Neural progenitor cell (in vitro differentiated cells): ENCODE measurements around the gene CEP170. TPM values are rescaled to one million over a fixed set of nuclear protein-coding genes. Genes with fewer than 3 reads are reported as not detected.

ENCODE experiments used
- DNase-seq: peaks from one replicate; pipeline ENCODE4 v3.0.0-alpha.2; 2016; ENCODE audit warnings: low spot score
- H2AFZ ChIP-seq: fragments of 200-600 bp; sonication (generic); replicated peaks from 2 replicates; pipeline ENCODE4 v1.6.1; 2016; ENCODE audit warnings: antibody characterized with exemption
- H3F3A ChIP-seq: fragments of 200-600 bp; sonication (generic); 2 replicates; pipeline ENCODE4 v1.6.1; 2016; ENCODE audit warnings: antibody characterized with exemption, low read depth
- H3K27ac ChIP-seq: fragments of 200-600 bp; sonication (generic); 2 replicates; pipeline ENCODE4 v1.5.1; 2016; ENCODE audit warnings: mild to moderate bottlenecking
- H3K27me3 ChIP-seq: fragments of 200-600 bp; sonication (generic); 2 replicates; pipeline ENCODE4 v1.6.1; 2016; ENCODE audit warnings: mild to moderate bottlenecking, moderate library complexity
- H3K36me3 ChIP-seq: fragments of 200-600 bp; sonication (generic); 2 replicates; pipeline ENCODE4 v1.5.1; 2016
- H3K4me1 ChIP-seq: fragments of 200-600 bp; sonication (generic); 2 replicates; pipeline ENCODE4 v1.6.1; 2016; ENCODE audit warnings: mixed run types
- H3K4me2 ChIP-seq: fragments of 200-600 bp; sonication (generic); 2 replicates; pipeline ENCODE4 v1.6.1; 2016
- H3K4me3 ChIP-seq: fragments of 200-600 bp; sonication (generic); 2 replicates; pipeline ENCODE4 v1.5.1; 2016
- H3K79me2 ChIP-seq: fragments of 200-600 bp; sonication (generic); 2 replicates; pipeline ENCODE4 v1.6.1; 2016; ENCODE audit warnings: low read depth
- H3K9ac ChIP-seq: fragments of 200-600 bp; sonication (generic); 2 replicates; pipeline ENCODE4 v1.6.1; 2016
- H3K9me3 ChIP-seq: fragments of 200-600 bp; sonication (generic); 2 replicates; pipeline ENCODE4 v1.5.1; 2016; ENCODE audit warnings: low read depth
- H4K20me1 ChIP-seq: fragments of 200-600 bp; sonication (generic); 2 replicates; pipeline ENCODE4 v1.6.1; 2016; ENCODE audit warnings: low read depth
- H3K27ac Mint-ChIP-seq: 3 replicates; pipeline ENCODE4 v1.8.0; 2021; ENCODE audit warnings: mixed read lengths
- H3K27me3 Mint-ChIP-seq: 2 replicates; pipeline ENCODE4 v1.8.0; 2022; ENCODE audit warnings: low read depth, mild to moderate bottlenecking, inconsistent platforms, moderate library complexity, mixed read lengths; ENCODE audit not compliant: insufficient read depth
- H3K36me3 Mint-ChIP-seq: 3 replicates; pipeline ENCODE4 v1.8.0; 2021; ENCODE audit warnings: mixed read lengths
- H3K4me1 Mint-ChIP-seq: 3 replicates; pipeline ENCODE4 v1.8.0; 2021; ENCODE audit warnings: mixed read lengths
- H3K4me3 Mint-ChIP-seq: 3 replicates; pipeline ENCODE4 v1.8.0; 2021; ENCODE audit warnings: mild to moderate bottlenecking, moderate library complexity, mixed read lengths
- H3K9me3 Mint-ChIP-seq: 3 replicates; pipeline ENCODE4 v1.8.0; 2020; ENCODE audit warnings: mixed read lengths
- CTCF ChIP-seq: fragments of 200-600 bp; sonication (generic); IDR thresholded peaks from 2 replicates; pipeline ENCODE4 v1.5.1; 2017; ENCODE audit warnings: antibody characterized with exemption, mild to moderate bottlenecking
- EZH2 ChIP-seq: fragments of 200-600 bp; sonication (generic); IDR thresholded peaks from 2 replicates; pipeline ENCODE4 v1.6.1; 2017; ENCODE audit warnings: antibody characterized with exemption, mild to moderate bottlenecking, moderate library complexity
- EZH2phosphoT487 ChIP-seq: fragments of 200-600 bp; sonication (generic); IDR thresholded peaks from 2 replicates; pipeline ENCODE4 v1.6.1; 2017; ENCODE audit warnings: antibody characterized with exemption
- total RNA-seq: library from RNA; depleted of rRNA; stranded (reverse); fragments of >200 nt; gene quantifications from 2 replicates; pipeline ENCODE4 v1.2.3, GENCODE V29; 2015; ENCODE audit warnings: low replicate concordance

CEP170 gene
- total RNA-seq, 1 donor from 2014 or later: 126 TPM

DNA sequence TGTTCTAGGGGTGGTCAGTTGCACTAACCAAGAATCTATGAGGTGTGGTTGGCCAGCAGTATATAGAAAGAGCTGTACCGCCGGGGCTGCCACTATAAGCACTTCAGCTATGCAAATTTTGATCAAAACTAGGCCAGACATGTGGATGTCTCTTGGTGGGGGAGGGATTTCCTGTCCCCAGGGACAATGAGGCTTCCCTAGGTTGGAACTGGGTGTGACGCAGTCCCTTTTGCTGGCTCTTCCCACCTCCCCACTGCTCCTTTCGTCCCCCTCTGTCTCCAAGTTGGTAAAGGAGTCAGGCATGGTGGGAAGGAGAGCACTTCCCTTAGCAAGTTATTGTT lies 14.3 kb upstream of the CEP170 start:
- H3K4me2 ChIP-seq: no peak overlapping the region
- H3K4me1 Mint-ChIP-seq: peaks cover 7% of the 10 kb centered on the region
- TF ChIP-seq CTCF (no peak), EZH2 (no peak), EZH2phosphoT487 (no peak)
- H3K4me3 ChIP-seq: no peak overlapping the region
- no peak overlapping the region for H3K4me3 Mint-ChIP-seq
- H3K36me3 ChIP-seq: no peaks in the 10 kb centered on the region
- no peaks in the 10 kb centered on the region for H3K9me3 ChIP-seq
- H3K27ac ChIP-seq: no peak overlapping the region
- H3F3A ChIP-seq: no peaks in the 10 kb centered on the region
- no peak overlapping the region for H2AFZ ChIP-seq
- peaks cover 4% of the 10 kb centered on the region for H3K4me1 ChIP-seq
- H3K27me3 Mint-ChIP-seq: no peaks in the 10 kb centered on the region
- no peaks in the 10 kb centered on the region for H3K9me3 Mint-ChIP-seq
- H3K9ac ChIP-seq: no peak overlapping the region
- no peaks in the 10 kb centered on the region for H3K27me3 ChIP-seq
- H3K79me2 ChIP-seq: no peaks in the 10 kb centered on the region
- H4K20me1 ChIP-seq: no peaks in the 10 kb centered on the region
- H3K27ac Mint-ChIP-seq: no peak overlapping the region
- peaks cover 6% of the 10 kb centered on the region for H3K36me3 Mint-ChIP-seq
- no peak for DNase-seq

DNA sequence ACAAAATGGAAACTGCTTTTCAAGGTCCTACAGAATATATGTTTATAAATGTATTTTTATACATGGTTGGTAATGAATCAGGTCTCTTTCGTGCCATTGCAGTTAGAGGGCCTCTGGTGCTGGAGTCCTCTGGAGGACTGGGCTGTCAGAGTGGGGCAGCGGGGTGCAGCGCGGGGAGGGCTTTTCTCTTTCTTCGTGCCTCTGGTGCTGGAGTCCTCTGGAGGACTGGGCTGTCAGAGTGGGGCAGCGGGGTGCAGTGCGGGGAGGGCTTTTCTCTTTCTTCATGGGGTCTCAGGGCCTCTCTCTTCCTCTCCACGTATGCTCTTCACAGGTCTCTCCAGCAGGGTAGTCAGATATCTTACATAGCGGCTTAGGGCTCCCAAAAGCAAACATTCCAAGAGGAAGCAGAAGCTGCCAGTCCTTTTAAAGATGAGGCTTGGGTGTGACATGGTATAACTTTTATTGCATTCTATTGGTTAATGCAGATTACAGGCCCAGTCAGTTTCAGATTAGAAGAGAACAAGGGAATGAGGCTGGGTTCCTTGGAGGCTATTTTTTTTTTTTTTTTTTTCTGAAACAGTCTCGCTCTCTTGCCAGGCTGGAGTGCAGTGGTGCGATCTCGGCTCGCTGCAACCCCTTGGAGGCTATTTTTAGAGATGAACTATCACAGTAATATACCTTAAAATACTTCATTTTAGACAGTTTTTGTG lies 13.8 kb upstream of the CEP170 start:
- Mint-ChIP-seq H3K4me1 (peaks cover 7% of the 10 kb centered on the region), H3K27me3 (no peaks in the 10 kb centered on the region), H3K36me3 (peaks cover 5% of the 10 kb centered on the region), H3K27ac (no peak overlapping the region), H3K9me3 (no peaks in the 10 kb centered on the region), H3K4me3 (no peak overlapping the region)
- no peak overlapping the region for H3K4me3 ChIP-seq
- H3K4me2 ChIP-seq: no peak overlapping the region
- H3F3A ChIP-seq: no peaks in the 10 kb centered on the region
- H3K27me3 ChIP-seq: no peaks in the 10 kb centered on the region
- no peak overlapping the region for H2AFZ ChIP-seq
- H3K9me3 ChIP-seq: no peaks in the 10 kb centered on the region
- H3K4me1 ChIP-seq: peaks cover 4% of the 10 kb centered on the region
- DNase-seq: peak; percentile 16
- H3K9ac ChIP-seq: no peak overlapping the region
- H3K79me2 ChIP-seq: no peaks in the 10 kb centered on the region
- TF ChIP-seq CTCF: no peak
- H4K20me1 ChIP-seq: no peaks in the 10 kb centered on the region
- no peak overlapping the region for H3K27ac ChIP-seq
- no peaks in the 10 kb centered on the region for H3K36me3 ChIP-seq

DNA sequence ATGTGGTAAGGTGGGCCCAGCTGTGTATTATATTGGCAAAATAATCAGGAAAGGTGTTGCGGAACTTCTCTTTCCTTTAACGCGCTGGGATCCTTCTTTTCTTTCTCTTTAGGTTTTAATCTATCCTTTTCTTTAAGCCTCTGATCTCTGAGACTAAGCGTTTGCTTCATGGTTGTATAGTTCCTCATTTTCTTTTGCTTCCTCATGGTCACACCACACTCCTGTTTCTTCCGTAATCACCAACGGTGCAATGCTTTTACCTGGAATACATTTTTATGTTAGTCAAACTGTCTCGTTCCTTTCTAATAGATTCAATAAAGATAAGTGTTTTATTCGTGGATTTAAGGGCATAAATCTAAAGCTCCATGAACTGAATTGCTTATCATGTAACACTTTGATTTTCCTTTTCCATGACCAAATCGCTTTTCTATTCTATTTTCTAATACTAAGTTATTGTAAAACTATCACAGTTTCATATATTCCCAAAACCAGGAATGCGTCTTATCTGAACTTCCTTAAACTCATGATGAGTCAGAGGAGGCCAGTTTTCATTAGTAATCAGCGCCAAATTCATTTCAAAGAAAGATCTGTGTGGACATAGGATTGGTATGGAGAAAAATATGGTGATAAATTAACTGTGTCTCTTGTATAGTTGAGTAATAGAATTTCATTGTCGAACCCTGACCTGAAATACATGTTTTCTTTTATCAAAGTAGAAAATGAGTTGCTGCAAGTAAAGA lies 13.0 kb upstream of the CEP170 start:
- Histone ChIP-seq H3K27ac (no peak overlapping the region), H3K79me2 (no peaks in the 10 kb centered on the region), H4K20me1 (no peaks in the 10 kb centered on the region), H3K9me3 (no peaks in the 10 kb centered on the region), H3K4me1 (peaks cover 4% of the 10 kb centered on the region), H3K4me2 (no peak overlapping the region), H3K4me3 (no peak overlapping the region), H3F3A (no peaks in the 10 kb centered on the region), H3K27me3 (no peaks in the 10 kb centered on the region), H2AFZ (no peak overlapping the region), H3K9ac (no peak overlapping the region), H3K36me3 (no peaks in the 10 kb centered on the region)
- Mint-ChIP-seq H3K36me3 (peaks cover 6% of the 10 kb centered on the region), H3K9me3 (no peaks in the 10 kb centered on the region), H3K4me1 (peaks cover 10% of the 10 kb centered on the region), H3K27ac (no peak overlapping the region), H3K4me3 (no peak overlapping the region), H3K27me3 (no peaks in the 10 kb centered on the region)
- TF ChIP-seq EZH2phosphoT487: no peak
- no peak for TF ChIP-seq EZH2
- no peak for TF ChIP-seq CTCF
- DNase-seq: no peak
